Measurements from ENCODE around the gene AMER2.

- no peak for TF ChIP-seq CTCF (IDR thresholded peaks at IDR 0.05)
- TF ChIP-seq EZH2 (IDR thresholded peaks at IDR 0.05; ENCODE audit: borderline replicate concordance, insufficient read depth, low read depth, low read length, poor library complexity, severe bottlenecking): no peak
Measured at GRCh38 chr13:25171517-25172302, at the start of gene AMER2.

All from B cell (primary cell).